MCF 10A (cell line): ENCODE measurements around the gene TMEFF2. TPM values are rescaled to one million over a fixed set of nuclear protein-coding genes. Genes with fewer than 3 reads are reported as not detected.

ENCODE experiments used
- BruUV-seq: library from RNA; stranded (reverse); fragments of 400-500 nt; replicated peaks from 2 replicates; lab custom pipeline; 2021; lab: Mats Ljungman, UMichigan
- CTCF ChIA-PET: fragments of 300-600 bp; sonication (Branson Sonifier 250); formaldehyde crosslinking; extraction: SDS; loops from one replicate; lab custom pipeline; 2021; ENCODE audit warnings: antibody characterized with exemption, inconsistent platforms; lab: Yijun Ruan, JAX
- POLR2A ChIA-PET: fragments of 300-600, 350-650 bp; sonication (Branson Sonifier 250); formaldehyde crosslinking; extraction: SDS; loops from one replicate; lab custom pipeline; 2020; ENCODE audit warnings: antibody characterized with exemption, inconsistent platforms; lab: Yijun Ruan, JAX
- DNase-seq: peaks from one replicate; pipeline ENCODE4 v3.0.0-alpha.2; 2018; ENCODE audit not compliant: unreplicated experiment
- H3K27ac Mint-ChIP-seq: one replicate; pipeline ENCODE4 v1.8.0; 2022; ENCODE audit warnings: mild to moderate bottlenecking, low read depth, mixed read lengths; ENCODE audit not compliant: unreplicated experiment
- H3K27me3 Mint-ChIP-seq: one replicate; pipeline ENCODE4 v1.8.0; 2022; ENCODE audit warnings: mixed read lengths; ENCODE audit not compliant: insufficient read depth, unreplicated experiment
- H3K36me3 Mint-ChIP-seq: one replicate; pipeline ENCODE4 v1.8.0; 2022; ENCODE audit warnings: mild to moderate bottlenecking, moderate library complexity, mixed read lengths; ENCODE audit not compliant: insufficient read depth, unreplicated experiment
- H3K4me1 Mint-ChIP-seq: one replicate; pipeline ENCODE4 v1.8.0; 2022; ENCODE audit warnings: mixed read lengths; ENCODE audit not compliant: insufficient read depth, unreplicated experiment
- H3K4me3 Mint-ChIP-seq: one replicate; pipeline ENCODE4 v1.8.0; 2022; ENCODE audit warnings: mild to moderate bottlenecking, moderate library complexity, mixed read lengths; ENCODE audit not compliant: unreplicated experiment
- H3K9me3 Mint-ChIP-seq: one replicate; pipeline ENCODE4 v1.8.0; 2022; ENCODE audit warnings: mixed read lengths; ENCODE audit not compliant: unreplicated experiment
- CTCF ChIP-seq: fragments of 200-600 bp; IDR thresholded peaks from one replicate; pipeline ENCODE4 v1.8.0; 2022; ENCODE audit warnings: antibody characterized with exemption, mild to moderate bottlenecking; ENCODE audit not compliant: unreplicated experiment
- intact Hi-C: fragments of 100-400 bp; cut with micrococcal nuclease; formaldehyde crosslinking; loops from 2 replicates; pipeline ENCODE4 v1.14.1; 2022
- total RNA-seq: library from RNA; stranded (reverse); gene quantifications from 2 replicates; pipeline ENCODE4 v1.2.3, GENCODE V29; 2022

TMEFF2 gene
- total RNA-seq, 1 experiment from 2014 or later = not detected

- no peak for TF ChIP-seq CTCF
- CTCF ChIA-PET = interaction anchor here (0.6 kb wide), 1 partner anchor 849 kb away, joined by 3 read pairs; no protein-coding TSS in a partner anchor
- DNase-seq = no peak
- no peaks in the 10 kb centered on the region for H3K9me3 Mint-ChIP-seq
- no peaks in the 10 kb centered on the region for H3K27me3 Mint-ChIP-seq
- peak overlapping the region; percentile 51 for H3K27ac Mint-ChIP-seq
- H3K4me3 Mint-ChIP-seq = no peak overlapping the region
- H3K36me3 Mint-ChIP-seq = no peaks in the 10 kb centered on the region
- peaks cover 25% of the 10 kb centered on the region for H3K4me1 Mint-ChIP-seq
- no TSS peak for BruUV-seq
- POLR2A ChIA-PET = no interaction called here
- intact Hi-C loops = no loop called here
Measured at GRCh38 chr2:191901031-191901430, 293.7 kb downstream of the TMEFF2 start.

DNA sequence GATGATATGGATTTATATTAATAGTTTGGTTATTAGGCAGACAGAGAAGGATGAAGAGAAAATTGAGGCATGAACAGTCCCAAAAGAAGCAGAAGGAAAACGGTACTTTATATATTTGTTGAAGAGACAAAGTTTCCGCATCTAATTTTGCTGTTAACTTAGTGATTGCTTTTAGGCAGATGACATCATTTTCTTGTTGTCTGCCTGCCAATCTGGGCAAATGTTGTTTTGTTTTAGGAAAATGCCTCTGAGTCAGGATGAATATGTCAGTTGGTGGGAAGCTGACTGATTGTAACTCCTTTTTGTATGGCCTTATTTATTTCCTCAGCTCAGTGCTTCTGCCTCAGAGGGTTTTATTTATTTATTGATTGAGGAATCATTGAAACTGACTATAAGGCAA, 295.3 kb downstream of the TMEFF2 start:
- Mint-ChIP-seq H3K9me3 (no peaks in the 10 kb centered on the region), H3K36me3 (no peaks in the 10 kb centered on the region), H3K4me3 (peak overlapping the region; percentile 24), H3K27ac (peak overlapping the region; percentile 86), H3K27me3 (no peaks in the 10 kb centered on the region), H3K4me1 (peaks cover 41% of the 10 kb centered on the region)
- no TSS peak for BruUV-seq
- CTCF ChIA-PET = no interaction called here
- no peak for TF ChIP-seq CTCF
- POLR2A ChIA-PET = interaction anchor here (0.8 to 6.9 kb wide), 5 partner anchors 12 to 53 kb away, joined by 3 to 121 read pairs (median 3); partner anchors contain the start of gene CAVIN2
- DNase-seq = peak; percentile 88
- intact Hi-C loops = no loop called here
